Neuron (in vitro differentiated cells): ENCODE data around the gene ITGB7.
"Not testable (repeated sequence)": the region's sequence is repeated elsewhere in the genome, so short reads cannot be mapped to it uniquely, and the experiment has no call there.

Source experiments
- H2AFZ ChIP-seq: one replicate; pipeline ENCODE4 v1.6.1; 2013; ENCODE audit warnings: low read depth, mild to moderate bottlenecking, inconsistent platforms, low read length, moderate library complexity
- H3K27me3 ChIP-seq: one replicate; pipeline ENCODE4 v1.6.1; 2013; ENCODE audit warnings: low read length; ENCODE audit not compliant: insufficient read depth
- H3K36me3 ChIP-seq: one replicate; pipeline ENCODE4 v1.6.1; 2013; ENCODE audit warnings: low read length; ENCODE audit not compliant: insufficient read depth
- H3K4me1 ChIP-seq: one replicate; pipeline ENCODE4 v1.6.1; 2013; ENCODE audit warnings: low read length; ENCODE audit not compliant: insufficient read depth
- H3K4me3 ChIP-seq: 2 replicates; pipeline ENCODE4 v1.5.1; 2013; ENCODE audit warnings: mild to moderate bottlenecking, low read length, moderate library complexity
- H3K9me3 ChIP-seq: one replicate; pipeline ENCODE4 v1.6.1; 2013; ENCODE audit warnings: low read length

ITGB7 gene

GRCh38 chr12:53205747-53206419 is 1.2 kb downstream of the ITGB7 start:
- Histone ChIP-seq H3K4me3 (no peak overlapping the region), H3K4me1 (peaks cover 3% of the 10 kb centered on the region), H3K36me3 (no peaks in the 10 kb centered on the region), H3K27me3 (peaks cover 15% of the 10 kb centered on the region), H2AFZ (no peak overlapping the region), H3K9me3 (no peaks in the 10 kb centered on the region)

DNA sequence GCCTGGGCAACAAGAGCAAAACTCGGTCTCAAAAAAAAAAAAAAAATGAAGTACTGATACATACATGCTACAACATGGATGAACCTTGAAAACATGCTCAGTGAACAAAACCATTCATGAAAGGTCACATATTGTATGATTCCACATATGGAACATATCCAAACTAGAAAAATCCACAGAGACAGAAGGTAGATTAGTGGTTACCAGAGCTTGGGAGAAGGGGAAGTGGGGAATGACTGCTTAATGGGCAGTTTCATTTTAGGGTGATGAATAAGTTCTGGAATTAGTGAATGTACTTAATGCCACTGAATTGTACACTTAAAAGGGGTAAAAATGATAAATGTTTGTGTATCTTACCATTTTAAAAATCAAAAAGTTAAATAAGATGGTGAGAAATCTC is 2.7 kb downstream of the ITGB7 start:
- H3K4me3 ChIP-seq = no peak overlapping the region
- H3K36me3 ChIP-seq = no peaks in the 10 kb centered on the region
- no peak overlapping the region for H2AFZ ChIP-seq
- peaks cover 15% of the 10 kb centered on the region for H3K27me3 ChIP-seq
- H3K4me1 ChIP-seq = peaks cover 3% of the 10 kb centered on the region
- no peaks in the 10 kb centered on the region for H3K9me3 ChIP-seq

- H2AFZ ChIP-seq, H3K4me3 ChIP-seq, H3K36me3 ChIP-seq, H3K9me3 ChIP-seq, H3K4me1 ChIP-seq: not testable (repeated sequence)
- peaks cover 27% of the 10 kb centered on the region for H3K27me3 ChIP-seq
Observed at GRCh38 chr12:53202316-53202715, 4.7 kb downstream of the ITGB7 start.

DNA sequence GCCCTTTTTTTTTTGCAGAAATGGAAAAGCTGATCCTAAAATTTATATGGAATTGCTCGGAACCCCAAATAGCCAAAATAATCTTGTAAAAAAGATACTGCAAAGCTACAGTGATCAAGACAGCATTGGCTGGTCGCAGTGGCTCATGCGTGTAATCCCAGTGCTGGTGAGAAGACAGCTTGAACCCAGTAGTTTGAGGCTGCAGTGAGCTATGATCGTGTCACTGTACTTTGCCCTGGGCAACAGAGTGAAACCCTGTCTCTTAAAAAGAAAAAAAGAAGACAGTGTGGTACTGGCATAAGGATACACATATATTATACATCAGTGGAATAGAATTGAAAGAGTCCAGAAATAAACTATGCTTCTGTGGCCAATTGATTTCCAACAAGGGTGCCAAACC is 5.4 kb downstream of the ITGB7 start:
- Histone ChIP-seq H3K4me3 (no peak overlapping the region), H3K4me1 (peaks cover 3% of the 10 kb centered on the region), H3K36me3 (no peaks in the 10 kb centered on the region), H3K9me3 (no peaks in the 10 kb centered on the region), H2AFZ (no peak overlapping the region), H3K27me3 (peaks cover 29% of the 10 kb centered on the region)

DNA sequence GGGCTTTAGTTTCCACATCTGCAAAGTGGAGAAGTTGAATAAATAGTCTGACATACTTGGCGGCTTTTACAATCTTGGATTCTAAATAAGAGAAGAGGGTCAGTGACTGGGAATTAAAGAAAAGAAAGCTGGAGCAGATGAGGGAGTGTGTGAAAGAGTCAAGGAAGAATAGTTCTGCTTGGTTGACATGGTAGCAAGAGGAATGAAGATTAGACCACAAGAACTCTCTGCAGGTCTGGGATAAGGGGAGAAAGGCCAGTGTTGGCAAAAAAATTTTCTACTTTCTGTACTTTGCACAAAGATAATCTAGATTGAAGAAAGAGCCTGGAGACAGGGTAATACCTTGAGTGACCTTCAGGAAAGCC is 5.9 kb downstream of the ITGB7 start:
- no peaks in the 10 kb centered on the region for H3K36me3 ChIP-seq
- H2AFZ ChIP-seq = no peak overlapping the region
- no peak overlapping the region for H3K4me3 ChIP-seq
- H3K9me3 ChIP-seq = no peaks in the 10 kb centered on the region
- peaks cover 27% of the 10 kb centered on the region for H3K27me3 ChIP-seq
- H3K4me1 ChIP-seq = peaks cover 3% of the 10 kb centered on the region

- Histone ChIP-seq H3K36me3 (no peaks in the 10 kb centered on the region), H3K4me3 (no peak overlapping the region), H3K27me3 (peaks cover 23% of the 10 kb centered on the region), H3K9me3 (no peaks in the 10 kb centered on the region), H3K4me1 (peaks cover 3% of the 10 kb centered on the region), H2AFZ (no peak overlapping the region)
Observed at GRCh38 chr12:53200458-53201176, 6.4 kb downstream of the ITGB7 start.

DNA sequence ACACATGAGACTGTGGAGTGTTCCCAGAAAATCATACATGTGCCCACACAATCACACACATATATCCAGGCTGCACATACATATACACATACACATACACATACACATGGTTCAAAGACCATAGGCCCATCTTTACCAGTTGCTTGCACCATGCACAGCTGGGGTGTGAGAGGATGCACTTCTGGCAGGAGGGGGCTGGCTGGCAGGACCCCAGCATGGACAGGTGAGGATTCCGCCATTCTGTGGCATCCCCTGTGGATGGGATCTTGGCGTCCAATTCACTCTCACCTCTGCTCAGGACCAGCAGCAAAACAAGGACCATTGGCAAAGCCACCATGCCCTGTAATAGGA is 7.0 kb downstream of the ITGB7 start:
- Histone ChIP-seq H3K4me1 (peaks cover 3% of the 10 kb centered on the region), H3K27me3 (peaks cover 20% of the 10 kb centered on the region), H3K4me3 (no peak overlapping the region), H3K9me3 (no peaks in the 10 kb centered on the region), H3K36me3 (no peaks in the 10 kb centered on the region), H2AFZ (no peak overlapping the region)

DNA sequence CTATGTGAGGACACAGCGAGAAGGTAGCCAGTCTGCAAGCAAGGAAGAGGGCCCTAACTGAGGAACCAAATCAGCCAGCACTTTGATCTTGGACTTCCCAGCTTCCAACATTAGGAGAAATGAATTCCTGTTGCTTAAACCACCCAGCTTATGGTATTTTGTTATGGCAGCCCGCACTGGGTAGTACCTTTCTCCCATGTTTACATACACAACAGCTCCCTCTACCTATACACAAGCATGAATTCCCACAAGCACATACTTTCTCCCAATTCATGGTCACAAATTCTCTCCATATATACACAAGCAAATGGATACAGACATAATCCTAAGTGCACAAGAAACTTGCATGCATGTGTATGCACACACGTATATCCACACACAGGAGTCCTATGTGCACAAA is 7.4 kb downstream of the ITGB7 start:
- Histone ChIP-seq H3K4me1 (peaks cover 3% of the 10 kb centered on the region), H2AFZ (no peak overlapping the region), H3K36me3 (no peaks in the 10 kb centered on the region), H3K4me3 (no peak overlapping the region), H3K9me3 (no peaks in the 10 kb centered on the region), H3K27me3 (peaks cover 20% of the 10 kb centered on the region)

DNA sequence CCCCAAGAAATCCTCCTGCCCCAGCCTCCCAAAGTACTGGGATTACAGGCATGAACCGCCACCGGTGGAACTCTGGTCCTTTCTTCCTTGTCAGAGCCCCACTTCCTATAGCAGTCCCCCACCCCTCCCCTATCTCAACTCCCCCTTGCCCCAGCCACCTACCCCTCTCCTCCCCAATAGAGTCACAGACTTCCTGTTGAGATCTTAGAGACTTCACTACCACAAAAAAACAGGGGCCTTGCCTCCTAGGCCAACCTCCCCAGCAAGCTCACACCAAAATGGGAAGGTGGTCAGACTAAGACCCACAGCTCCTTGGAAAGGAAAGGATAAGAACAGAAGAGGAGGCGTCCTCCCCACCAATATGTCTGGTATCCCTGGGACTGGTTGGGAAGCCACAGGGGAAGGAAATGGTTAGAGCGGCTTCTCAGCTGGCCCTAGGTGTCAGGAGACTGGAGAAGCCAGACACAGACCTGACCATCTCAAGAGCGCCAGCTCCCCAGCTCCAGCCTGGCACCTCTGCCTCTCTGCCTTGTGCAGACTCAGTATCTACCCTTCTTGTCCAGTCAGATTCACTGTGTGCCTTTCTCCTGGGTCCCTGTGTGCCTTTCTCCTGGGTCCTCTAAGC is 8.5 kb downstream of the ITGB7 start:
- no peaks in the 10 kb centered on the region for H3K36me3 ChIP-seq
- no peaks in the 10 kb centered on the region for H3K9me3 ChIP-seq
- H2AFZ ChIP-seq = no peak overlapping the region
- H3K4me3 ChIP-seq = no peak overlapping the region
- H3K27me3 ChIP-seq = peaks cover 20% of the 10 kb centered on the region
- H3K4me1 ChIP-seq = peaks cover 3% of the 10 kb centered on the region

GRCh38 chr12:53197011-53197640 is 9.9 kb downstream of the ITGB7 start:
- Histone ChIP-seq H3K36me3 (no peaks in the 10 kb centered on the region), H3K27me3 (peaks cover 20% of the 10 kb centered on the region), H2AFZ (no peak overlapping the region), H3K4me3 (no peak overlapping the region), H3K4me1 (peaks cover 3% of the 10 kb centered on the region), H3K9me3 (no peaks in the 10 kb centered on the region)

DNA sequence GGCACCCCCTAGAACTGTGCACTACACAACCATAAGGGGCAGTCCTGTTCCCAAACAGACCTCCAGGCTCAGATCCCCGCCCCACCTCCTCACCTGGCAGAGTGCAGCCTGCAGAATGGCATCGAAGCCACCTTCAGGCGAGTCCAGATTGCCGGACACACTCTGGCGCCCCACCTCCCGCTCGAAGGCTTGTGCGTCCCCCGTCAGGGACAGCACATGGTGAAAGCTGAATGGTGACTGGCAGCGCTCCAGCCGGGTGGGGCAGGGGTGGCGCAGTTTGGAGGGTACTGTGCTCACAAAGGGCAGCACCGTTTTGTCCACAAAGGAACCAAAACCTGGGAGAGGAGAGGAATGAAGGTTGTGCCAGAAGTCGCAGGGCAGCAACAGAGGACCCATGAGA is 10.6 kb downstream of the ITGB7 start:
- Histone ChIP-seq H2AFZ (no peak overlapping the region), H3K36me3 (peaks cover under 1% of the 10 kb centered on the region), H3K9me3 (no peaks in the 10 kb centered on the region), H3K4me1 (peaks cover 3% of the 10 kb centered on the region), H3K27me3 (peaks cover 20% of the 10 kb centered on the region), H3K4me3 (no peak overlapping the region)

- no peak overlapping the region for H2AFZ ChIP-seq
- no peaks in the 10 kb centered on the region for H3K9me3 ChIP-seq
- no peaks in the 10 kb centered on the region for H3K4me1 ChIP-seq
- peaks cover 8% of the 10 kb centered on the region for H3K36me3 ChIP-seq
- peaks cover 20% of the 10 kb centered on the region for H3K27me3 ChIP-seq
- H3K4me3 ChIP-seq = no peak overlapping the region
Observed at GRCh38 chr12:53195516-53196420, 11.3 kb downstream of the ITGB7 start.
